ENCODE measurements around the gene FAM184A. TPM values are rescaled to one million over a fixed set of nuclear protein-coding genes. Genes with fewer than 3 reads are reported as not detected.

Gene FAM184A
- polyA plus RNA-seq, 1 experiment: not detected

- no peaks in the 10 kb centered on the region for H3K36me3 ChIP-seq (ENCODE audit: control insufficient read depth, insufficient read depth, low read length)
- H3K4me3 ChIP-seq (ENCODE audit: low read depth, low read length): no peak overlapping the region
- TF ChIP-seq CTCF (IDR thresholded peaks at IDR 0.05; ENCODE audit: insufficient read depth, low read depth, low read length): no peak
- no peak for DNase-seq (ENCODE audit: low read depth)
- CTCF ChIA-PET: no interaction called here
- H3K27me3 ChIP-seq (ENCODE audit: control insufficient read depth, insufficient read depth, low read length): no peaks in the 10 kb centered on the region
- POLR2A ChIA-PET: no interaction called here
Measured at GRCh38 chr6:118992186-118992795, 86.2 kb downstream of the FAM184A start.

- ChIA-PET POLR2A (no interaction called here), CTCF (no interaction called here)
- Histone ChIP-seq H3K36me3 (ENCODE audit: control insufficient read depth, insufficient read depth, low read length) (no peaks in the 10 kb centered on the region), H3K4me3 (ENCODE audit: low read depth, low read length) (no peak overlapping the region), H3K27me3 (ENCODE audit: control insufficient read depth, insufficient read depth, low read length) (no peaks in the 10 kb centered on the region)
- TF ChIP-seq CTCF (IDR thresholded peaks at IDR 0.05; ENCODE audit: insufficient read depth, low read depth, low read length): no peak
- DNase-seq (ENCODE audit: low read depth): no peak
Measured at GRCh38 chr6:118986312-118986711, 92.2 kb downstream of the FAM184A start.

GRCh38 chr6:118985123-118985830 lies 93.2 kb downstream of the FAM184A start:
- no peak overlapping the region for H3K4me3 ChIP-seq (ENCODE audit: low read depth, low read length)
- CTCF ChIA-PET: no interaction called here
- no peaks in the 10 kb centered on the region for H3K36me3 ChIP-seq (ENCODE audit: control insufficient read depth, insufficient read depth, low read length)
- POLR2A ChIA-PET: no interaction called here
- no peaks in the 10 kb centered on the region for H3K27me3 ChIP-seq (ENCODE audit: control insufficient read depth, insufficient read depth, low read length)
- DNase-seq (ENCODE audit: low read depth): no peak
- TF ChIP-seq CTCF (IDR thresholded peaks at IDR 0.05; ENCODE audit: insufficient read depth, low read depth, low read length): no peak

GRCh38 chr6:118984342-118984741 lies 94.1 kb downstream of the FAM184A start:
- ChIA-PET POLR2A (no interaction called here), CTCF (no interaction called here)
- no peak for TF ChIP-seq CTCF (IDR thresholded peaks at IDR 0.05; ENCODE audit: insufficient read depth, low read depth, low read length)
- no peaks in the 10 kb centered on the region for H3K36me3 ChIP-seq (ENCODE audit: control insufficient read depth, insufficient read depth, low read length)
- H3K4me3 ChIP-seq (ENCODE audit: low read depth, low read length): no peak overlapping the region
- no peaks in the 10 kb centered on the region for H3K27me3 ChIP-seq (ENCODE audit: control insufficient read depth, insufficient read depth, low read length)
- DNase-seq (ENCODE audit: low read depth): no peak

- POLR2A ChIA-PET: no interaction called here
- CTCF ChIA-PET: interaction anchor here (0.9 kb wide), 1 partner anchor 14 kb away, joined by 3 read pairs; no protein-coding TSS in a partner anchor
- TF ChIP-seq CTCF (IDR thresholded peaks at IDR 0.05; ENCODE audit: insufficient read depth, low read depth, low read length): no peak
Measured at GRCh38 chr6:118982575-118982911, 95.9 kb downstream of the FAM184A start.

More at GRCh38 chr6:118982575-118982911, 95.9 kb downstream of the FAM184A start:
- Histone ChIP-seq H3K27me3 (ENCODE audit: control insufficient read depth, insufficient read depth, low read length) (no peaks in the 10 kb centered on the region), H3K4me3 (ENCODE audit: low read depth, low read length) (no peak overlapping the region), H3K36me3 (ENCODE audit: control insufficient read depth, insufficient read depth, low read length) (no peaks in the 10 kb centered on the region)
- no peak for DNase-seq (ENCODE audit: low read depth)
